ENCODE data around the gene LRRC45.

The LRRC45 gene

DNA sequence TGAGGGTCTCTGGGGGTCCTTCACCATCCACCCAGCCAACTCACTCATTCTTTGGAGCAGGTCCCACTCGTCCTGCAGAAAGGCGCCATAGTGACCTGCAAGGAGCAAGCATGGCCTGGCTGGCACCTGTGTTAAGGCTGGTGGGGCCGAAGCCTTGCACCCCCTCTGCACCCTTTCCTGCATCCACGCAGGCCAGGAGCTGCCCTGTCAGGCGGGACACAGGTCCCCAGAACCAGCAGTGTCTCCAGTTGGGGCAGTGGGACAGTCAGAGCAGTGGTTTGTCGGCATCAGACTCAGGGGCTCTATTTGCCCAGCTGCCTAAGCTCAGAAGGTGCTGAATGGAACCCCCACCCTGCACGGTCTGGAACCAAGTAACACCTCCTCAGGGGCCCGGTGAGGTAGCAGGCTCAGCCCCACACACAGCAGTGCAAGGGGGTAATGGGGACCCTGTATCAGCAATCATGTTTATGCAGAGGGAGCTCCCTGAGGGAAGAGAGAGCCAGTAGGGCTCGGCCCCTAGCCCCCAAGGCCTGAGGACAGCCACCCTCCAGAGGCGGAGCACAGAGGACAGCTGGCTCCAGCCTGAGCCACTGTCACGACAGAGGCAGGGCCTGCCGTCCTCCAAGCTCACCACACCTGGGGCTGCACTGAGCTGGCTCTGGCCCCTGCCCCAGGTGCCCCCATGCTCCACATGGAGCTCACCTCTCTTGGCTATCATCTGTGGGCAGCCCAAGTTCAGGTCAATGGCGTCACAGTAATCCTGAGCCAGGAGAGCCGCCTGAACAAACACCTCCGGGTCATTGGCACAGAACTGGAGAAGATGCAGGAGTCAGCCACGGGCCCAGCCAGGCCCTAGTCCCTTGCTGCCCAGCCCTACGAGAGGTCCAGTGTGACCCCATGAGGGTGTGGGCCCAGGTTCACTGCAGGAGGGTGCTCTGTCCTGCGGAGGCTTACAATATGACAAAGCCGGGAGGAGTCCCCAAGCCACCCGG lies 40.6 kb downstream of the LRRC45 start:
- Mint-ChIP-seq H3K9me3 (no peaks in the 10 kb centered on the region), H3K27ac (no peak overlapping the region), H3K4me3 (peak overlapping the region; percentile 68 to 76 (median 75)), H3K27me3 (ENCODE audit: low read depth) (no peaks in the 10 kb centered on the region), H3K4me1 (no peaks in the 10 kb centered on the region), H3K36me3 (ENCODE audit: low read depth) (peaks cover 3% of the 10 kb centered on the region)
- TF ChIP-seq, protein P1, sequence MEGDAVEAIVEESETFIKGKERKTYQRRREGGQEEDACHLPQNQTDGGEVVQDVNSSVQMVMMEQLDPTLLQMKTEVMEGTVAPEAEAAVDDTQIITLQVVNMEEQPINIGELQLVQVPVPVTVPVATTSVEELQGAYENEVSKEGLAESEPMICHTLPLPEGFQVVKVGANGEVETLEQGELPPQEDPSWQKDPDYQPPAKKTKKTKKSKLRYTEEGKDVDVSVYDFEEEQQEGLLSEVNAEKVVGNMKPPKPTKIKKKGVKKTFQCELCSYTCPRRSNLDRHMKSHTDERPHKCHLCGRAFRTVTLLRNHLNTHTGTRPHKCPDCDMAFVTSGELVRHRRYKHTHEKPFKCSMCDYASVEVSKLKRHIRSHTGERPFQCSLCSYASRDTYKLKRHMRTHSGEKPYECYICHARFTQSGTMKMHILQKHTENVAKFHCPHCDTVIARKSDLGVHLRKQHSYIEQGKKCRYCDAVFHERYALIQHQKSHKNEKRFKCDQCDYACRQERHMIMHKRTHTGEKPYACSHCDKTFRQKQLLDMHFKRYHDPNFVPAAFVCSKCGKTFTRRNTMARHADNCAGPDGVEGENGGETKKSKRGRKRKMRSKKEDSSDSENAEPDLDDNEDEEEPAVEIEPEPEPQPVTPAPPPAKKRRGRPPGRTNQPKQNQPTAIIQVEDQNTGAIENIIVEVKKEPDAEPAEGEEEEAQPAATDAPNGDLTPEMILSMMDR (IDR thresholded peaks at IDR 0.05; ENCODE audit: unreplicated experiment in 3 of 3) = no peak

DNA sequence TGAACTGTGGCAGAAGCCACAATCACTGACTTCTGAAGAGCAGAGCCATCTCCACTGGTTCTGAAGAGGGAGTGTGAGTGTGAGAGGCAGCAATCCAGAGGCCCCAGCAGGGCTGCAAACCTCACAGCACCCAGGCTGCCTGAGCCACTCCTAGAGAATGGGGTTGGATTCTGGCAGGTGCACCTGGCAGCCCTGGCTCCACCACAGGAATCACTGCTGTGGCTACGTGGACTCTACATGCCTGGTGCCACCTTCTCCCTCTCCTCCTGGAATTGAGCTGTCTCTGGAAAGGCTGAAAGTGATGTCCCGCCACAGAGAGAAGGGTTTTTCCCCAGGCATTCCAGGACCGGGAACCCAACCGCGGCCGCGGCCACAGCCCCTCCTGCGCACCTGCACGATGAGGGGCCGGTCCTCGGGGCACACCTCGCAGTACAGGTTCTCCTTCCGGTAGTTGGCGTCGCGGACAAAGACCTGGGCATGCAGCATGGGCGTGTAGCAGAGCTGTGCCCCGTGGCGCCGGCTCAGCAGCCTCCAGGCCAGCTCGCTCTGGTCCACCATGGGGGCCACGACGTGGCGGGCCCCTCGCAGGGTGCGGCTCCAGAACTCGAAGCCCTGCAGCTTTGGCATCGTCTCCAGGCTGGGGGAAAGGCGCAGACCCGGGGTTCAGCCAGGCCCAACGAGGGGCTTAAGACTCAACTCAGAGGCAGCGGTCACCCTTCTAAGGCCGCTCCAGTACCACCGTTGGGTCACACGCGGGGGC lies 41.5 kb downstream of the LRRC45 start:
- Mint-ChIP-seq H3K9me3 (no peaks in the 10 kb centered on the region), H3K4me1 (no peaks in the 10 kb centered on the region), H3K27ac (no peak overlapping the region), H3K36me3 (ENCODE audit: low read depth) (peaks cover 3% of the 10 kb centered on the region), H3K27me3 (ENCODE audit: low read depth) (no peaks in the 10 kb centered on the region), H3K4me3 (peak overlapping the region; percentile 68 to 76 (median 75))
- TF ChIP-seq, protein P1 (IDR thresholded peaks at IDR 0.05; ENCODE audit: unreplicated experiment in 3 of 3) = no peak

DNA sequence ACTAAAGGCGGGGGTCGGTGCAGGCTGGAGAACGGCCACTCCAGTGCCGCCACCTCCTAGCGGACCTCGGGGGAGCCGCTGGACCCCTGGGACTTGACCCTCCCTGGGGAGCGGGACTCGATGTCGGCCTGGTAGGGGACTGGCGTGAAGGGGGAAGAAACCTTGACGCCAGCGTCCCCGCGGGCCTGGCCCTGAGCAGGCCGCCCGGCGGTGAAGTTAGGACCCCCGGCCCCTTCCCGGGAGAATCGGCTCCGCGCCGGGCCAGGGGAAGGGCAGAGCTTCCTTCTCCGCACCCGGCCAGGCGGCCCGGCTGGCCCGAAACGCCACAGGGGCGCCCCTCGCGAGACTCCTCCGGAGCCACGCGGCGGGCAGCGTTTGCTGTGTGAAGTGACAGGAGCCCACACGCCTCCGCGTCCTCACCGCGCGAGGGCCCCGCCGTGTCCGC lies 42.1 kb downstream of the LRRC45 start:
- Mint-ChIP-seq H3K4me1 (no peaks in the 10 kb centered on the region), H3K27ac (no peak overlapping the region), H3K4me3 (peak overlapping the region; percentile 68 to 75 (median 69)), H3K27me3 (ENCODE audit: low read depth) (no peaks in the 10 kb centered on the region), H3K9me3 (no peaks in the 10 kb centered on the region), H3K36me3 (ENCODE audit: low read depth) (peaks cover 1% of the 10 kb centered on the region)
- TF ChIP-seq, protein P1 (IDR thresholded peaks at IDR 0.05; ENCODE audit: unreplicated experiment in 3 of 3) = no peak

DNA sequence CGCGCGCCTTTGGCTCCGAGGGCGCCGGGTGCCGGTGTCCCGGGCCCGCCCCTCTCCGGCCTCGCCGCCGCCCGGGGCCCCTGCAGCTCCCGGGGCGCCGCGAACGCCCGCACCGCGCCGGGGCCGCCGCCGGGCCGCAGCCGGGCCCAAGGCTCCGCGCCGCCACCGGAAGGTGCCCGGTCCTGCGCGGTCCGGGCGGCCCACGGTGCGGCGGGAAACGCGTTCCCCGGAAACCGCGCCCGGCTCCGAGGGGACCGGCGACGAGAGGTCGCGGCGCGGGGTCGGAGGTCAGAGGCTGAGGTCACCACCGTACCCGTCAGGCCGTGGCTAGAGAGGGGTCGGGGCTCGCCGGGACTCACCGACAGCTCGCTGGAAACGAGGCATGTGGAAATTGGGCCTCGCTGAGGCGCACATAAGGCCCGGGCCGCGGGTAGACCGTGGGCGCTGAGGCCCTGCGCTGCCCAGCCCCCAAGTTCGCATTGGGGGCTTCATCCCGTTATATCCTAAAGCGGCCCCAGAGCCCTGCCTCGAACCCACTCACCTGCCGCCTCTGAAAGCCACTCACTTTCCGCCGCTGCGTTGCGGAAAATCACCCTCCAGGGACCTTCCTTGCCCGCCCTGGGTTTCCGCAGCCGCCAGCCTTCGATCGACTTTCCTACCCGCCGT lies 42.7 kb downstream of the LRRC45 start, which contains the start of gene DUS1L:
TSS of gene DUS1L (minus strand) at position 167 of the 666 bp plus-strand sequence. CDS start 745 bp downstream, outside the sequence.
- Mint-ChIP-seq H3K4me1 (no peaks in the 10 kb centered on the region), H3K9me3 (no peaks in the 10 kb centered on the region), H3K27me3 (ENCODE audit: low read depth) (no peaks in the 10 kb centered on the region), H3K36me3 (ENCODE audit: low read depth) (no peaks in the 10 kb centered on the region), H3K27ac (peak within 1 kb of the TSS; percentile 27 to 84 (median 65)), H3K4me3 (peak within 1 kb of the TSS; percentile 82 to 89 (median 86))
- TF ChIP-seq, protein P1 (IDR thresholded peaks at IDR 0.05; ENCODE audit: unreplicated experiment in 3 of 3) = no peak

DNA sequence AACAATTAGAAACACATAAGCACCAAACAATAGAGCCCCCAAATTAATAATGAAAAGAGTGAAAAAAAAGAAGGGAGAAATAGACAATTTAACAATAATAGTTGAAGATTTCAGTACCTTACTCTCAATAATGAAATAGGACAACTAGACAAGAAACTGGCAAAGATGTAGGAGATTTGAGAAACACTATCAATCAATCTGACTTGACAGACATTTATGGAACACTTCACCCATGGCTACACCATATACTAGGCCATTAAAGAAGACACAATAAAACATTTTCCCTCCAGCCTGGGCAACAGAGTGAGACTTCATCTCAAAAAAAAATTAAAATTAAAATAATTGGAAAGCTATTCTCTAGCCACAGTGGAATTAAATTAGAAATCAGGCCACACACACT lies 47.5 kb downstream of the LRRC45 start:
- H3K36me3 Mint-ChIP-seq (ENCODE audit: low read depth) = no peaks in the 10 kb centered on the region
- no peaks in the 10 kb centered on the region for H3K9me3 Mint-ChIP-seq
- H3K4me3 Mint-ChIP-seq = no peak overlapping the region
- peaks cover 9% of the 10 kb centered on the region for H3K27me3 Mint-ChIP-seq (ENCODE audit: low read depth)
- H3K27ac Mint-ChIP-seq = no peak overlapping the region
- TF ChIP-seq, protein P1 (IDR thresholded peaks at IDR 0.05; ENCODE audit: unreplicated experiment in 3 of 3) = no peak
- H3K4me1 Mint-ChIP-seq = no peaks in the 10 kb centered on the region
